GM18519 (cell line): ENCODE results near the gene PTPRT.

Source experiments
- ATAC-seq: cut with Tn5 transposase; IDR thresholded peaks from one replicate; pipeline ENCODE4 v1.9.1; 2021; ENCODE audit warnings: mild to moderate bottlenecking, moderate library complexity; ENCODE audit not compliant: unreplicated experiment, low FRiP score

PTPRT gene

GRCh38 chr20:42191140-42191860, 998.4 kb downstream of the PTPRT start:
- ATAC-seq, result no peak

DNA sequence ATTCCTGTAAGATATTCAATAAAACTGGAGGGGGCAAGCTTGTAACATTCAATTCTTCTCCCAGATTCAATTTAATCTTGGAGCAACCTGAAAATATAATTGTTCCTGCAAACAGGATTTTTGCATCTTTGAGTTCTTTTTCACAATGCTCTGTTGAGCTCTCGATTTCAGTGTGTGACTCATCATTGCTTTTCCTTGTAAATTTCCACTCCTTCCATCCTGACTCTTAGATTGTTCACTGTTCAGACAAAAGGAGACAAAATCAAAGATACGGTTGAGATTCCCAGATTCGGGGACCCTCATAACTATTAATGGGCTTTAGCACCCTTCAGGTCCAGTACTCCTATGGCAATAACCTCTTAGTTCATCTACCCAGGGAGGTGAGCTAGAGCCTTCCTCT, 999.6 kb downstream of the PTPRT start:
- ATAC-seq, result no peak

- no peak for ATAC-seq
Measured at GRCh38 chr20:42186337-42186736, 1003.4 kb downstream of the PTPRT start.

GRCh38 chr20:42183147-42183546, 1006.6 kb downstream of the PTPRT start:
- no peak for ATAC-seq

DNA sequence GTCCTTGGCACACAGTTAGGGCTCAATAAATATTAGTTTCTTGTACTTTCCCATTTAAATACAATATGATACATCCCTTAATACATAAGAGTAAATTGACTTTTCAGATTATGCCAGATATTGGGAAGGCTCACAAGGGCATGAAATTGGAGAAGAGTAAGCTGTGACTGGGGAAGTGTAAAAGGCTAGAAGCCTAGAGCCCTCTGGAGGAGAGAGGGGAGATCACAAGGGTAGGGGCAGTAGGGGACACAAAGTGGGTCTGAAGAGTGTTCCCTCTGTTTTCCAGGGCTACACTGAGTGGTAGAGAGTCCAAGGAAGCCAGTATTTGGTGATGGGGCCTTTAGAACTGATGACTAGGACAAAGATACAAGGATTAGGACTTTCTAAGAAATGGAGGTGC, 1008.6 kb downstream of the PTPRT start:
- no peak for ATAC-seq

DNA sequence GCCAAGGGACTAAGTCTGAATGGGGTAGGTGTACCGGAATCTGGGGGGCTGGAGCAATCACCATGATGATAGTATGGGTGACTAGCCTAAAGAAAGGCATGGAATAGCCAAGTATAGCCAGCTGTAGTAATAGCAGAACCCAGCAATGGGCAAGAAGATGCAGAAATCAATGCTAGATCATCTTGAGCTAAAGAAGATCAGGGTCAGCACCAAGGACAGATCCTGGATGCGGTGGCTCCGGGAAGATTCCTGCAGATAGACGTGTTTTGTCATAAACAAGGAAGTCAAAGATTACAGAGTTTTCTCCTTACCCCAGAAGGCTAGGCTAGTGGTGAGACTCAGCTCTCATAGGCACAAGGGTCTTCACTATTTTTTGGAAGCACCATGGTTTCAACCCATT, 1009.9 kb downstream of the PTPRT start:
- ATAC-seq, result no peak

GRCh38 chr20:42173440-42173839, 1016.3 kb downstream of the PTPRT start:
- ATAC-seq, result no peak

DNA sequence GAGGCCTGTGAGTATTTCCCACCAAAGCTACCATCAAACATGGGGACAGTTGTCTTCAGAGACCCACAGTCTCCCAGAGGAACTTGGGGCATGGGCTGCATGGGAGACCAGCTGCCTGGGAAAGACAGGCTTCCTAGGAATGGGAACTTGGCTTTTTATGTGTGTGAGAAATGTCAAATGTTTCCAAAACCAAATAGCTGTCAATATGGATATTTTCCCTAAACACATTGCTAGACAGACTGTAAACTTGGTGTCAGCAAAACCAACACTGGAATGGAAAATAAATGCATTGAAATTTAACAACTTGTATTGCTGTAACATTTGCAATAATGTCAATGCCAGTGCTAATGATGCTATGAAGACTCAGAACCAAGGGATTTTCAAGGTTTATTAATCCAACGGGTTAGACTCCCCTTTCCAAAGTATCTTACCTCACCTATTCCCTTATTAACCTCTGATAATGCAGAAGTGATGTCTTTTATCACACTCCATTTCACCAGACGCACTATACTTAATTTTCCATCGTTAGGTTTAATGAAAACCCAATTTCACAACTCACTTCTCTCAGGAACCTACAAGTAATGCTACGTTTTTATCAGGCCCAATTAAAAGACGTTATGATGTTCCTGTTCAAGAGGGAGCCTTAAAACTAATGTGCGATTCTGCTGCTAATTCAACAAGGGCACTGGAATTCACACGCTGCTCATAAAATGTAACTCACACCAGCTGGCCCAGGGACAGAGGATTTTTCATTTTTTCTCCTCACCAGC, 1025.4 kb downstream of the PTPRT start:
- ATAC-seq, result no peak

DNA sequence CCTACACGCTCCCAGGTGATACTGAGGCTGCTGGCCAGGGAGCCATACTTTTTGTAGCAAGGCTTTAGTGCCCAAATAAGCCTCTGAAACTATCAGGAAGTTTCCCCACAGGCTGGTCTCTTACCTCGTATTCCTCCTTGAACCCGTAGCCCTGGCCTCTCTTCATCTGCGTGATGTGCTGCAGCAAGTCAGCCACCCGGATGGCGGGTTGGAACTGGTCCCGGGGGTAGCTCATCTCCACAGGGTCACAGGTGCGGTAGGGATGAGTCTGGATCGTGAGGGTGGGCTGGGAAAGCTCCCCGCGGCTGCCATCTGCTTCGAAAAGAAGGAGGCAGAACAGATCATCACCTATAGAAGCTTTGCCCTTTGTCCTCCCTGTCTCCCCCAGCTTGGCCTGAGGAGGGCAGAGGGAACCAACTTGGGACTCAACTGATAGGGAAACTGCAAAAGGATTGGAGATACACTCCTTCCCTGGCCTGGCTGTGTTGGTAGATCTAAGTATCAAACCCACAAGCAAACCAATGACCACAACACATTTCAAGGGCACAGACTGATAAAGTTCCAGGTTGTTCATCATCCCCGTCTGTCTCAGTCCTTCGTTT, 1028.4 kb downstream of the PTPRT start:
- no peak for ATAC-seq

DNA sequence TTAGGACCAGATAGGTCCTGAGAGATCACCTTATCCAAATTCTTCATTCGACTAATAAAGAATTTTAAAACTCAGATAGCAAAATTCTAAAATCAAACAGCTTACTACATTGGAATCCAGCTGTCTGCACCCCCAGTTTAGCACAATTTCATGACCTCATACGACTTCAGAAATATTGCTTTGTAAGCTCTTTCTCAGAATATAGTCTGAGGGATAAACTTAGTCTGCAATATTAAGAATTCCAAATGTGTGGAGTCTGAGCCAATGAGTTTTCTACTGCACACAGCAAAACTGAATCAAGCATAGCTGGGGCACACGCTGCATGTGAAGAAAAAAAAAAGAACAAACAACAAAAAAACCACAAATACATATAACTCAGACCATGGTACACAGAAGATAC, 1029.9 kb downstream of the PTPRT start:
- no peak for ATAC-seq

- ATAC-seq, result no peak
Measured at GRCh38 chr20:42158272-42158671, 1031.4 kb downstream of the PTPRT start.

DNA sequence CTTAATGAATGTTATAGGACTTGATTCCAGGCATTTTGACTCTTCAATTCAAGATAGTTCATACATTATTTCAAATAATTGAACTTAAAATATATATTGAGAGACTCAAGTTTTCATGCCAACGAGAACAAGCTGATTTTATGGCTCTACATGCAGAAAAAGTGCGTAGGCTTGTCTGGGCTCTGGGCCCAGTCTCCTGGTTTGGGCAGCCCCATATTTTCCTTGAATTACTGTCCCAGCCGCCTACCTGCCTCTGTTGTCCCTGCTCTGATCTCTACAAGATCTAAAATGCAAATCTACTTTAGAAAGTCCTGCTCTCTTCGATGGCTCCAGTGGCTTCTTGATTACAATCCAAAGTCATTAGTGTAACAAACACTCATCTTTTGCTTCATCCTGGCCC, 1034.1 kb downstream of the PTPRT start:
- ATAC-seq, result no peak

- ATAC-seq, result no peak
Measured at GRCh38 chr20:42152575-42152974, 1037.1 kb downstream of the PTPRT start.

DNA sequence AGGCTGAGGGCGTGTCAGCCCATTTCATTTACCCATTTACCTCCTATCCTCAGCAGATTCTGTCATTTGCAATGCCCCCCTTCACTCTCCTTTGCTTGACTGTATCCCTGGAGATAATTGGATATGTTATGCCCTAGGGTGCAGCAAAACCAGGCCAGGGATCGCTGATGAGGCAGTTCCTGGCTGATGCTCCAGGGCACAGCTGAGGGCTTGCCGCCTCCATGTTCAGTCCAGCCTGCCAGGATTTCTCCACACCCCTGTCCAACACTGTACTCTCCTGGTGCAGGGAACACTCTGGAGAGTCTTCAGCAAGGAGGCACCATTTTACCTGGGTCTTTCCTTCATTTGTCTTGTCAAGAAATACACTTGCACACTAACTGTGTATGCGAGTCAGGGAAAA, 1039.5 kb downstream of the PTPRT start:
- ATAC-seq, result no peak

DNA sequence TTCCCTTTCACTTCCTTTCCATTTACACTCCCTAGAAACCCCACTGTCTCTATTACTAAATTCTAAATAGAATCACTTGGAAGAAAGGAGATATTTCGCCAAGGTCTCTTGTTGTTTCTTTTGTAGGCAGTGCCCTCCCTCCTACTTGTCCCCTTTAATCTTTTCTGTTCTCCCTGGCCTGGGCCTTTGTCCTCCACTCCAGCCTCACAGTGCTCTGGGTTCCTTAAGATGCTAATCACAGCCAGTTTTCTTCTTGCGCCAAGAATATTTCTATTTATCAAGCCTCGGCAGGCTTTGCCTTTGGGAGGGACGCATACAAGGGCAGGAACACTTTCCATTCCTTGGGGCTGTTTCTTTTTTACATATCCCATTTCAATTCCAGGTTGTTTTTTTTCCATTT, 1051.0 kb downstream of the PTPRT start:
- ATAC-seq, result no peak

DNA sequence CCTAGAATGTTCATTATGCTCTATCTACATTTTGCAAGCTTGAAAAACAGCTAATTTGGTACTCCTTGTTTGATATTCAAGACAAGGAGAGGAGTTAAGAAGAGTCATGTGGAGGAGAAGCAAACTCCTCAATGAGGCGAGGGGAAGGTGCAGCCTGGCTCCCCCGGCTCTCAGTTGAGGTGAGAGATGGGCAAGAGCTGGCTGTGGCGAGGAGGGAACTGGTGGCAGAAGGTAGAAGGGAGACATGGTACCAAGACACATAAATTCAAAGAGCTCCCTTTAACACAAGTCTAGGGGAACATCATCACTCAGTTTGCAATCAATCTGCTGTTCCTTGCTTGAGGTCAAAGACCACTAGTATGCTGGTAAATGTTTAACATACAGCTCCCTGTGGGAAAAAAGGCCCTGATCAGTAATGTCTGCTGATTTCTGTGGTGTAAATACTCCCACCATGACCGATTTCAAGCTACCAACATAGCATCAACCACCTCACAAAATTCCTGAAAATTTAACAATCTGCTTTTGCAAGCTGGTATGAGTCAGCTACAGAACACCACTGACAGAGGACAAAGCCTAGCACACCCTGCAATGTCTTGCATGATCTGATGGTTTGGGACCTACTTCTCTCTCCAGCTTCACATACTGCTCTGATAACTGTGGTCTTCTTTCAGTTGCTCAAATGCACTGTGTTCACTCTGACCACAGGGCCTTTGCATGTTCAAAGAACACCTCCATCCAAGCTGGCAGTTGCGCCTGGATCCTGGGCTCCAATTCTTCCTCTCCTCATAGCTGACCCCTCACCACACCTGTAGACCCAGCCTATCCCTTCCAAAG, 1055.2 kb downstream of the PTPRT start:
- no peak for ATAC-seq

DNA sequence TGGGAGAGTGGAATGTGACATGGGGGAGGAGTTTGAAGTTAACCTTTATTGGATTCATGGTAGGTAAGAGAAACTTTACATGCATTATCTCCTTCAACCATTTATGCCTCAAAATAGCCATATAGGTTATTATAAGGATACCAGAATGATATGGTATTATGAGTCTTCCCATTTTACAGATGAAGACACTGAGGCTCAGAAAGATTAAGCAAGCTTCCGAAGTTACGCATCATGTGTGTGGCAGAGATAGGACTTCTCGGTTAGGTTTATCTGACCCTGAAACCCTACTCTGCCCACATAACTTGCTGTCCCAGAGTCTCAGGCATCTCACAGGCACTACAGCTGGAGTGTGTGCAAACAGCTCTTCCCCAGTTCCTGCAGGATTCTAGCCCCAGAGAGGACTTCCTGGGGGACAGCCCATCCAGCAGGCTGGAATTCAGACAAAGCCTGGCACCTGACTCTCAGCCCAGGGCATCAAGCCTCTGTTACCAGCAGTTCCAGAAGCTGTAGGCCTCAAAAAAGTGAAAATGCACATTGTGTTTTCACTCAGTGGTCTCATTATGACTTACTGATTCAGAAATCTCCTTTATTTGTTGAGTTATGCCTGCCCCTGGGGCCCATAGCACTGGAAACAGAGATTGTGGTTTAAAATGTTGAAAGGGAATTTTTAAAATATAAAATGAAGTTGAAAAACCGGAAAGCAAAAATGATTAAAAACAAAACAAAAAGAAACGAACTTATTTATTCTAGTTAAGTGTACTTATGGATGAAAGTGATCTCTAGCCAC, 1058.7 kb downstream of the PTPRT start:
- no peak for ATAC-seq

GRCh38 chr20:42125426-42125825, 1064.3 kb downstream of the PTPRT start:
- no peak for ATAC-seq

GRCh38 chr20:42123981-42124473, 1065.7 kb downstream of the PTPRT start:
- ATAC-seq, result no peak
